ENCODE results near the gene OLR1. TPM values are rescaled to one million over a fixed set of nuclear protein-coding genes. Genes with fewer than 3 reads are reported as not detected.

Gene OLR1
- total and polyA plus RNA-seq, 2 of the 4 experiments (the other 2 are of a cell fraction), result 3.2 to 4.1 TPM

DNA sequence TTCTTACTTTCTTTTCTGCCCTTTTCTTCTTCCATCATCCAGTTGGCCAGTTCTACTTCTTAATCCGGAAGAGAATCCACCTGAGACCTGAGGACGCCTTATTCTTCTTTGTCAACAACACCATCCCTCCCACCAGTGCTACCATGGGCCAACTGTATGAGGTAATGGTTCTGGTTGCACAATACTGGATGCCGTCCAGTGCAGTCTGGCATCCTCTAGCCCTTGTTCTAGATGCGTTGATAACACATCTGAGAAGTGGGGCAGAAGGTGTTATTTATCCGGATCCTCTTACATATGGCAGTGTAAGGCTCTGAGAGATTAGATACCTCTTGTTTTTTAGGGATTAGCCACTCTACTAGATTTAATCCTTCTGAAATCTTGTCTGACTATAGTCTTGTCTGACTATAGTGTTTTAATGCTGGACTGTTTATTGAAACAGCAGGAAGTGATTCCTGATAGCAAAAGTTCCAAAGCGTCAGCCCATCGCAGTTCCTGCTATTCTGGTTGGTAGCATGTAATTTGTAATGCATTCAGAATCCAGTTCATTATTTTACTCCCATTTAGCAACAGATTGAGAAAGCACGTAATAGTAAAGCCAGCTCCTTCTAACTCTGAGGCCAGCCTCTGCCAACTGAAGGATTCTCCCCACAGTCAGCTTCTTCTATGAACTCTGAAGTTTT is 48.6 kb upstream of the OLR1 start:
- intact Hi-C loops (cut with micrococcal nuclease), result no loop called here
- no peaks in the 10 kb centered on the region for H3K9me3 ChIP-seq (ENCODE audit: control insufficient read depth, insufficient read depth, low read length)
- no peak overlapping the region for H2BK5ac ChIP-seq (ENCODE audit: low read depth, low read length, poor library complexity, severe bottlenecking)
- H3K14ac ChIP-seq (replicated peaks; ENCODE audit: low read depth, low read length), result no peak overlapping the region
- no peak overlapping the region for H2AFZ ChIP-seq (replicated peaks; ENCODE audit: low read length, poor library complexity)
- no peak overlapping the region for H2BK15ac ChIP-seq (ENCODE audit: low read depth, low read length)
- CTCF ChIA-PET, result no interaction called here
- no peak overlapping the region for H3K9ac ChIP-seq (ENCODE audit: low read depth, low read length)
- H2BK20ac ChIP-seq (ENCODE audit: low read depth, low read length), result no peak overlapping the region
- peaks cover 2% of the 10 kb centered on the region for H3K4me1 ChIP-seq (ENCODE audit: control insufficient read depth, insufficient read depth, low read length)
- H4K8ac ChIP-seq (ENCODE audit: low read depth in 2 of 2, low read length in 2 of 2), result no peak overlapping the region
- H4K91ac ChIP-seq (ENCODE audit: insufficient read depth, low read depth, low read length), result no peak overlapping the region
- H4K5ac ChIP-seq (ENCODE audit: low read depth, low read length), result no peak overlapping the region
- H2AK5ac ChIP-seq (ENCODE audit: low read depth, low read length), result no peak overlapping the region
- H3K79me1 ChIP-seq (ENCODE audit: low read depth in 1 of 2, low read length in 2 of 2), result peaks cover 15 to 31% of the 10 kb centered on the region in 2 experiments
- peak; percentile 96 for TF ChIP-seq CEBPB (IDR thresholded peaks at IDR 0.05; ENCODE audit: low read depth, low read length)
- TF ChIP-seq BHLHE40 (IDR thresholded peaks at IDR 0.05; ENCODE audit: low read depth, low read length), result no peak
- no peak for TF ChIP-seq NFE2L2 (IDR thresholded peaks at IDR 0.05; ENCODE audit: low read depth, low read length)
- no peak for TF ChIP-seq SMC3 (IDR thresholded peaks at IDR 0.05; ENCODE audit: low read depth, low read length)
- dilution Hi-C loops (cut with HindIII; ENCODE audit: low sequenced_read_pairs, unreplicated experiment), result no loop called here
- BruUV-seq (replicated peaks), result no TSS peak
- H2BK120ac ChIP-seq (ENCODE audit: low read depth, low read length), result no peak overlapping the region
- no peak overlapping the region for H3K4me2 ChIP-seq (ENCODE audit: low read depth, low read length)
- H3K36me3 ChIP-seq (ENCODE audit: control insufficient read depth, insufficient read depth, low read length), result peaks cover 58% of the 10 kb centered on the region
- H3K27me3 ChIP-seq (ENCODE audit: control insufficient read depth, insufficient read depth, low read length), result no peaks in the 10 kb centered on the region
- peaks cover 19% of the 10 kb centered on the region; the same call in 1 of the 2 replicates for H4K20me1 ChIP-seq (ENCODE audit: insufficient read depth, low read length)
- no peak overlapping the region for H3K4ac ChIP-seq (ENCODE audit: low read depth, low read length)
- H3K9me1 ChIP-seq (ENCODE audit: insufficient read depth, low read length), result peaks cover 8% of the 10 kb centered on the region
- no peak overlapping the region for H2AK9ac ChIP-seq (replicated peaks; ENCODE audit: low read depth, low read length, poor library complexity)
- in situ Hi-C loops (cut with MboI; ENCODE audit: low sequenced_read_pairs), result no loop called here
- no peak overlapping the region for H3K4me3 ChIP-seq (ENCODE audit: insufficient read depth, low read depth, low read length)
- H3K18ac ChIP-seq (ENCODE audit: low read depth, low read length), result no peak overlapping the region
- DNase-seq, result peak; percentile 64
- POLR2A ChIA-PET (ENCODE audit: unreplicated experiment), result no interaction called here
- H3K27ac ChIP-seq (ENCODE audit: insufficient read depth, low read length), result no peak overlapping the region
- peak; percentile 60 for ATAC-seq (ENCODE audit: low read depth)
- no peak overlapping the region for H3K23ac ChIP-seq (ENCODE audit: low read depth, low read length)
- WGBS, 2 experiments (ENCODE audit: extremely low coverage in 2 of 2, insufficient read length in 1 of 2), result no CpG with 5 or more reads among the region's 8 CpGs
- no peak overlapping the region for H3K56ac ChIP-seq (ENCODE audit: extremely low read depth, insufficient read depth, low read length)

Data from IMR-90 (cell line).